GM15510 (cell line): Measurements from ENCODE around the gene FSTL5.

Experiments
- POLR2A ChIP-seq: IDR thresholded peaks from 3 replicates; pipeline ENCODE4 v1.6.1; 2011; ENCODE audit warnings: borderline replicate concordance; ENCODE audit not compliant: insufficient read length; ENCODE audit errors: extremely low read depth

The FSTL5 gene

GRCh38 chr4:161564230-161564834 is 599.5 kb downstream of the FSTL5 start:
- TF ChIP-seq POLR2A: no peak

- no peak for TF ChIP-seq POLR2A
Measured at GRCh38 chr4:161555689-161556660, 607.8 kb downstream of the FSTL5 start.

GRCh38 chr4:161554372-161554990 is 609.3 kb downstream of the FSTL5 start:
- no peak for TF ChIP-seq POLR2A

- TF ChIP-seq POLR2A: no peak
Measured at GRCh38 chr4:161546902-161547301, 616.9 kb downstream of the FSTL5 start.

- no peak for TF ChIP-seq POLR2A
Measured at GRCh38 chr4:161540265-161540664, 623.5 kb downstream of the FSTL5 start.

GRCh38 chr4:161538941-161539340 is 624.9 kb downstream of the FSTL5 start:
- no peak for TF ChIP-seq POLR2A

- TF ChIP-seq POLR2A: no peak
Measured at GRCh38 chr4:161530710-161531109, 633.1 kb downstream of the FSTL5 start.

- no peak for TF ChIP-seq POLR2A
Measured at GRCh38 chr4:161525121-161525520, 638.7 kb downstream of the FSTL5 start.

- no peak for TF ChIP-seq POLR2A
Measured at GRCh38 chr4:161522031-161522430, 641.8 kb downstream of the FSTL5 start.

- no peak for TF ChIP-seq POLR2A
Measured at GRCh38 chr4:161519611-161520010, 644.2 kb downstream of the FSTL5 start.

- no peak for TF ChIP-seq POLR2A
Measured at GRCh38 chr4:161517941-161518340, 645.9 kb downstream of the FSTL5 start.

GRCh38 chr4:161505141-161505540 is 658.7 kb downstream of the FSTL5 start:
- TF ChIP-seq POLR2A: no peak

- no peak for TF ChIP-seq POLR2A
Measured at GRCh38 chr4:161498155-161498554, 665.6 kb downstream of the FSTL5 start.

GRCh38 chr4:161486461-161486860 is 677.3 kb downstream of the FSTL5 start:
- no peak for TF ChIP-seq POLR2A

GRCh38 chr4:161466316-161466715 is 697.5 kb downstream of the FSTL5 start:
- TF ChIP-seq POLR2A: no peak

- no peak for TF ChIP-seq POLR2A
Measured at GRCh38 chr4:161463436-161463835, 700.4 kb downstream of the FSTL5 start.

- TF ChIP-seq POLR2A: no peak
Measured at GRCh38 chr4:161457906-161458305, 705.9 kb downstream of the FSTL5 start.

- TF ChIP-seq POLR2A: no peak
Measured at GRCh38 chr4:161457311-161457710, 706.5 kb downstream of the FSTL5 start.
